ENCODE data around the gene SND1.

SND1 gene

DNA sequence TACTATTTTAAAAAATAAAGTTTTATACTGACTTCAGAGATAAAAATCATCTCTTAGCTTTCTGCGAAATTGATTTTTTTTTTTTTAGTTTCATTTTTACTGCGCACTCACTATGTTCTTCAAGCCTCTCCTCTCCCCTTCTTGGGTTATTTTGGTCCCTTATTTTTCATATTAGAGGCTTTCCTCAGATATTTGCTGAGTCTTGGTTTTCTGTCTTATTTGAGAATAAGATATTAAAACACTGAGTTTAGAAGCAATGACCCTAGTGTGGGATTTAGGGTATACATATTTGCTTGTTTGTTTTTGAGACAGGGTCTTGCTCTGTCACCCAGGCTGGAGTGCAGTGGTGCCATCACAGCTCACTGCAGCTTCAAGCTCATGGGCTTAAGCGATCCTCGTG lies 59.9 kb downstream of the SND1 start:
- Histone ChIP-seq H3K27me3 (ENCODE audit: insufficient read depth, poor library complexity, severe bottlenecking) (no peaks in the 10 kb centered on the region), H3K4me3 (replicated peaks; ENCODE audit: insufficient read depth, low read length) (no peak overlapping the region), H3K27ac (replicated peaks) (no peak overlapping the region)
- TF ChIP-seq SPI1 (IDR thresholded peaks at IDR 0.05; ENCODE audit: borderline replicate concordance, low read depth) (no peak), POLR2AphosphoS5 (IDR thresholded peaks at IDR 0.05; ENCODE audit: low read depth) (no peak), GABPA (IDR thresholded peaks at IDR 0.05; ENCODE audit: low read depth) (no peak)
- TF ChIP-seq, protein P1, sequence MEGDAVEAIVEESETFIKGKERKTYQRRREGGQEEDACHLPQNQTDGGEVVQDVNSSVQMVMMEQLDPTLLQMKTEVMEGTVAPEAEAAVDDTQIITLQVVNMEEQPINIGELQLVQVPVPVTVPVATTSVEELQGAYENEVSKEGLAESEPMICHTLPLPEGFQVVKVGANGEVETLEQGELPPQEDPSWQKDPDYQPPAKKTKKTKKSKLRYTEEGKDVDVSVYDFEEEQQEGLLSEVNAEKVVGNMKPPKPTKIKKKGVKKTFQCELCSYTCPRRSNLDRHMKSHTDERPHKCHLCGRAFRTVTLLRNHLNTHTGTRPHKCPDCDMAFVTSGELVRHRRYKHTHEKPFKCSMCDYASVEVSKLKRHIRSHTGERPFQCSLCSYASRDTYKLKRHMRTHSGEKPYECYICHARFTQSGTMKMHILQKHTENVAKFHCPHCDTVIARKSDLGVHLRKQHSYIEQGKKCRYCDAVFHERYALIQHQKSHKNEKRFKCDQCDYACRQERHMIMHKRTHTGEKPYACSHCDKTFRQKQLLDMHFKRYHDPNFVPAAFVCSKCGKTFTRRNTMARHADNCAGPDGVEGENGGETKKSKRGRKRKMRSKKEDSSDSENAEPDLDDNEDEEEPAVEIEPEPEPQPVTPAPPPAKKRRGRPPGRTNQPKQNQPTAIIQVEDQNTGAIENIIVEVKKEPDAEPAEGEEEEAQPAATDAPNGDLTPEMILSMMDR (IDR thresholded peaks at IDR 0.05; ENCODE audit: insufficient read depth, low read length), result no peak
- TF ChIP-seq, protein P2, sequence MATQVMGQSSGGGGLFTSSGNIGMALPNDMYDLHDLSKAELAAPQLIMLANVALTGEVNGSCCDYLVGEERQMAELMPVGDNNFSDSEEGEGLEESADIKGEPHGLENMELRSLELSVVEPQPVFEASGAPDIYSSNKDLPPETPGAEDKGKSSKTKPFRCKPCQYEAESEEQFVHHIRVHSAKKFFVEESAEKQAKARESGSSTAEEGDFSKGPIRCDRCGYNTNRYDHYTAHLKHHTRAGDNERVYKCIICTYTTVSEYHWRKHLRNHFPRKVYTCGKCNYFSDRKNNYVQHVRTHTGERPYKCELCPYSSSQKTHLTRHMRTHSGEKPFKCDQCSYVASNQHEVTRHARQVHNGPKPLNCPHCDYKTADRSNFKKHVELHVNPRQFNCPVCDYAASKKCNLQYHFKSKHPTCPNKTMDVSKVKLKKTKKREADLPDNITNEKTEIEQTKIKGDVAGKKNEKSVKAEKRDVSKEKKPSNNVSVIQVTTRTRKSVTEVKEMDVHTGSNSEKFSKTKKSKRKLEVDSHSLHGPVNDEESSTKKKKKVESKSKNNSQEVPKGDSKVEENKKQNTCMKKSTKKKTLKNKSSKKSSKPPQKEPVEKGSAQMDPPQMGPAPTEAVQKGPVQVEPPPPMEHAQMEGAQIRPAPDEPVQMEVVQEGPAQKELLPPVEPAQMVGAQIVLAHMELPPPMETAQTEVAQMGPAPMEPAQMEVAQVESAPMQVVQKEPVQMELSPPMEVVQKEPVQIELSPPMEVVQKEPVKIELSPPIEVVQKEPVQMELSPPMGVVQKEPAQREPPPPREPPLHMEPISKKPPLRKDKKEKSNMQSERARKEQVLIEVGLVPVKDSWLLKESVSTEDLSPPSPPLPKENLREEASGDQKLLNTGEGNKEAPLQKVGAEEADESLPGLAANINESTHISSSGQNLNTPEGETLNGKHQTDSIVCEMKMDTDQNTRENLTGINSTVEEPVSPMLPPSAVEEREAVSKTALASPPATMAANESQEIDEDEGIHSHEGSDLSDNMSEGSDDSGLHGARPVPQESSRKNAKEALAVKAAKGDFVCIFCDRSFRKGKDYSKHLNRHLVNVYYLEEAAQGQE (IDR thresholded peaks at IDR 0.05; ENCODE audit: insufficient replicate concordance, low read depth), result no peak
- DNase-seq (ENCODE audit: low read depth in 1 of 2, low spot score in 1 of 2), result no peak

DNA sequence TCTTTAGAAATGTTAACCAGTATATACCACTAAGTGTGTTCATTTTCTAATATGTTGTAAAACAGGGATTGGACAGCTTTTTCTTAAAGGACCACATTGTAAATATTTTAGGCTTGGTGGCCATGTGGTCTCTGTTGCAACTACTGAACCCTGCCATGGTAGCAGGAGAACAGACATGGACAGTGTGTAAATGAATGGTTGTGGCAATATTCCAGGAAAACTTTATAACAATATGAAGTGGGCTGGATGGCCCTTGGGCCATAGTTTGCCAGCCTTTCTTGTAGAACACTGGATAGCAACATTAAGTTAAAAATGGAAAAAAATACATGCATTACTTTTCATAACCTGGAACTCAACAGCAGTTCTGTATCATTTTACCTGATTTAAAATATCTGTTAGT lies 61.0 kb downstream of the SND1 start:
- TF ChIP-seq POLR2AphosphoS5 (IDR thresholded peaks at IDR 0.05; ENCODE audit: low read depth), result no peak
- TF ChIP-seq, protein P1 (IDR thresholded peaks at IDR 0.05; ENCODE audit: insufficient read depth, low read length), result no peak
- no peak for TF ChIP-seq GABPA (IDR thresholded peaks at IDR 0.05; ENCODE audit: low read depth)
- TF ChIP-seq, protein P2 (IDR thresholded peaks at IDR 0.05; ENCODE audit: insufficient replicate concordance, low read depth), result no peak
- DNase-seq (ENCODE audit: low read depth in 1 of 2, low spot score in 1 of 2), result no peak

DNA sequence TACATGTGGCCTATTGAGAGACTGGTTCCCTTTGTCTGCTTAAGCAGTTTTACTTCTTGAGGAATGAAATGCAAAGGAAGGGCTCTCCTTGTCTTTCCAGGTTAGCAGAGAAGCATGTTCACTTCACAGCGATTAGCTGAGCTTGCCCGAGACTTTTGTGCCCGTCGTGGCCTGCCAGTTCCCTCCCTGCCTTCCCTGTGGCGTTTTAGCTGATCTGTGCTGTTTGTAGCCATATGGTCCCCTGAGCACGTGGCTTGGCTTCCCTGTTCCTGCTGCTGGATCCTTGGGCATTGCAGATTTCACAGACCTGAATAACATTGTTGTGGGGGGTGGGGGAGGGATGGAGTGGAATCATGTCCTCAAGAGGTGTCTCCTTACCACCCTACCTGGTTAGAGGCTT lies 61.8 kb downstream of the SND1 start:
- H3K4me3 ChIP-seq (replicated peaks; ENCODE audit: insufficient read depth, low read length), result no peak overlapping the region
- H3K27ac ChIP-seq (replicated peaks), result no peak overlapping the region
- no peak for DNase-seq (ENCODE audit: low read depth in 1 of 2, low spot score in 1 of 2)
- H3K27me3 ChIP-seq (ENCODE audit: insufficient read depth, poor library complexity, severe bottlenecking), result no peaks in the 10 kb centered on the region
- TF ChIP-seq, protein P2 (IDR thresholded peaks at IDR 0.05; ENCODE audit: insufficient replicate concordance, low read depth), result no peak
- no peak for TF ChIP-seq POLR2AphosphoS5 (IDR thresholded peaks at IDR 0.05; ENCODE audit: low read depth)
- TF ChIP-seq, protein P1 (IDR thresholded peaks at IDR 0.05; ENCODE audit: insufficient read depth, low read length), result no peak
- TF ChIP-seq GABPA (IDR thresholded peaks at IDR 0.05; ENCODE audit: low read depth), result no peak
- no peak for TF ChIP-seq SPI1 (IDR thresholded peaks at IDR 0.05; ENCODE audit: borderline replicate concordance, low read depth)

More for the DNA sequence above, 61.0 kb downstream of the SND1 start:
- Histone ChIP-seq H3K27me3 (ENCODE audit: insufficient read depth, poor library complexity, severe bottlenecking) (no peaks in the 10 kb centered on the region), H3K4me3 (replicated peaks; ENCODE audit: insufficient read depth, low read length) (no peak overlapping the region), H3K27ac (replicated peaks) (no peak overlapping the region)

All from HL-60 (cell line).